GM12865 (cell line): ENCODE data around the gene CAP2.
"Not testable (repeated sequence)": the region's sequence is repeated elsewhere in the genome, so short reads cannot be mapped to it uniquely, and the experiment has no call there.

Experiments
- DNase-seq: peaks from one replicate; pipeline ENCODE4 v3.0.0; 2010; ENCODE audit warnings: low read depth
- H3K4me3 ChIP-seq: 2 replicates; pipeline ENCODE4 v1.5.1; 2011; ENCODE audit warnings: mild to moderate bottlenecking, low read depth, low read length, control low read depth
- CTCF ChIP-seq: IDR thresholded peaks from 2 replicates; pipeline ENCODE4 v1.5.1; 2011; ENCODE audit warnings: low read length, control low read depth, low read depth, inconsistent platforms; ENCODE audit not compliant: insufficient read depth; ENCODE audit errors: missing control alignments

CAP2 gene

GRCh38 chr6:17439243-17439993, 46.0 kb downstream of the CAP2 start:
- TF ChIP-seq CTCF, result no peak
- H3K4me3 ChIP-seq, result no peak overlapping the region
- no peak for DNase-seq

DNA sequence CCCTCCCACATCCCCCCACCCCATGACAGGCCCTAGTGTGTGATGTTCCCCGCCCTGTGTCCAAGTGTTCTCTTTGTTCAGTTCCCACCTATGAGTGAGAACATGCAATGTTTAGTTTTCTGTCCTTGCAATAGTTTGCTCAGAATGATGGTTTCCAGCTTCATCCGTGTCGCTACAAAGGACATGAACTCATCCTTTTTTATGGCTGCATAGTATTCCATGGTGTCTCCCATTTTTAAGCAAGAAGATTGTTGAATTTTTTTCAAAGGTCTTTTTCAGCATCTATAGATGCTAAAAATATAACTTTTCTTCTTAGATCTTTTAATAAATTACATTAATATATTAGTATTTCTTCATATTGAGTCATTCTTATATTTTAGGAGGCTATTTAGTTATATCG, 47.4 kb downstream of the CAP2 start:
- not testable (repeated sequence) for DNase-seq, H3K4me3 ChIP-seq

DNA sequence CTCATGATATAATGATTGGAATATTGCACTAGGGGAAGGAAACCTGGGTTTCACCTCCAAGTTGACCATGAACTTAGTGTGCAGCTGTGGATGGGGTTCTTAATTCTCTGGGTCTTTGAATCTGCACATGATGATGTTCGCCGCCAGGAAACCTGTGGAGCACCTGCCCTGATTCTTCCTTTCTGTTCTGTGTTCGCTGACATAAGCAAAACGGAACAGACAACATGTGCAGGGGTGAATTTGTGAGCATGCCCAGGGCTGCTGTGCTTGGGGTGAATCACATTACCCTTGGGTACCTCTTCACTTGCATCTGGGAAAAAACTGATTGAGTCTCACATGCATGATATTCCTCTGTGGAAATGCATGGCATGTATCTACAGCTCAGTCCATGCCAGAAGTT, 48.8 kb downstream of the CAP2 start:
- no peak for TF ChIP-seq CTCF
- no peak overlapping the region for H3K4me3 ChIP-seq
- DNase-seq, result no peak

DNA sequence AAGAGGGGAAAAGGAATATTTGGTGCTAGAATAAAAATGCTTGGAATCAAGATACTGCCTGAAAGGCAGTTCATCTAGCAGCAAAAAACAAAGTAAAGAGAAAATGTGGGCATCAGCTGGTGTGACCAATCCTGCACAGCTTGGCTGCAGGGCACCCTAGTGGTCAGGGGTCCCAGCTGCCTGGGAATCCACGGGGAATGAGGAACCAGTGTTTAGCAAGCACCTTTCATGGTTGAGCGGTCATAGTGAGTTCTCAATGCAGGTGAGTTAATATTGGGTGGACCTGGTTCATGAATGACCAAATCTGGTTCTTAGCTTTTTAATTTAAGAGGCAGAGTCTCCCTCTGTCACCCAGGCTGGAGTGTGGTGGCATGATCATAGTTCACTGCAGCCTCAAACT, 53.3 kb downstream of the CAP2 start:
- no peak for DNase-seq
- TF ChIP-seq CTCF, result no peak

GRCh38 chr6:17448165-17448564, 54.8 kb downstream of the CAP2 start:
- TF ChIP-seq CTCF, result no peak
- H3K4me3 ChIP-seq, result no peak overlapping the region
- DNase-seq, result no peak

More for the DNA sequence above, 53.3 kb downstream of the CAP2 start:
- H3K4me3 ChIP-seq, result no peak overlapping the region

- no peak for DNase-seq
- no peak for TF ChIP-seq CTCF
Measured at GRCh38 chr6:17450397-17450796, 57.0 kb downstream of the CAP2 start.

DNA sequence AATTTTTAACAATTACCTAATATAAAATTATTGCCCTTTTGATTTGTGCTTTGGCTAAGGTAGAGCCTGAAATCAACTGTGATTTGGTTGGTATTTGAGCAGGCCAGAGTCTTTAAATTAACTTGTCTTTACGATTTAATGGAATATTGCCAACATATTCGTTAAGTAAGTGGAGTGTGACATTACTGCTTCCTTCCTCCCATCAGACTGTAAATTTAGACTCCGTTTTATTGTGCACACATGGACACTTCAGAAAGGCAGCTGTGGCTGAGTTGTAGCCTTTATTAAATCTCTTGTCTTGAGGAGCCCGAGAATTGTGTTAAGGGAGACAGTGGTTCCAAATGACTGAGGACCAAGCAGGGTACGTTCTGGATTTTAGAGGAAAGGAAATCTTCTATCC, 57.4 kb downstream of the CAP2 start:
- no peak overlapping the region for H3K4me3 ChIP-seq
- no peak for TF ChIP-seq CTCF
- no peak for DNase-seq

More at GRCh38 chr6:17450397-17450796, 57.0 kb downstream of the CAP2 start:
- H3K4me3 ChIP-seq, result no peak overlapping the region
